Ureter (tissue), 1 donor: ENCODE measurements around the gene KIT. TPM values are rescaled to one million over a fixed set of nuclear protein-coding genes. Genes with fewer than 3 reads are reported as not detected.

Experiments
- DNase-seq: peaks from one replicate; pipeline ENCODE4 v3.0.0-alpha.2; 2020; ENCODE audit warnings: low spot score
- total RNA-seq: library from RNA; stranded (reverse); gene quantifications from one replicate; pipeline ENCODE4 v1.2.4, GENCODE V29; 2023
- donor health status: DM: yes; HTN: yes; CAD: no.

The KIT gene
- total RNA-seq, 1 donor from 2014 or later = 21.0 TPM

DNA sequence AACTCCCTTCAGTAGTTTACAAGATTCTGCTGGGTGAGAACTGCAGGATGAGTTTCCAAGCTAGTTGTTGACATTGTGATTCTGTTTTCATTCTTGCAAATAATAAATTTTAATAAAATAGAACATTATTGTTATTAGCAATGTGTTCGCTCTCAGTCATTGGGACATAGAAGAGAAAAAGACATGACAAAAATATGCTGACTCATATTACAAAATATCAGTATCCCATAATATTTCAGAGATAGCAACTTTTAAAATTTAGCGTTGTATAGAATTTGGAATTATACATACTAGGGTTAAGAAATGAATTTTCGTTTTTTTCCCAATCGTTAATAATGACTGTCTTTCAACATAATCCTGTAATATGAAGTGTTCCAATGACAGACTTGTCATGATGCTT, 45.4 kb downstream of the KIT start:
- no peak for DNase-seq

DNA sequence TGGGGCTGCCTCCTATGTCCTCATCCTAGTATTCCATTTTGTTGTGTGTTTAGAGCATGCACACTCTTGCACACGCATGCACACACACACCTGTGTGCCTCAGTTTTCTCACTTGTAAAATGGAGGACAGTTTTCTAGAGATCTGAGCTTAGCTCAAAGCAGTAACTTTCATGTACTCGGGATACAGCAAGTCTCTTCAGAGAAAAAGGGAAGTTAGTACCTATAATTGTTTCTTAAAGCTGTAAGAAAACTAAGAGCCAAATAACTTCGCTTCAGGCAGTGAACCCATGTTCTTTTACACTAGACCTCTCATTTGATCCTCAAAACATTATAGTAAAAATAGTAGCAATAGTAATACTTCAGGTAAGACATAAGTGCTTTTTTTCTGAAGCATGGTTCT, 49.6 kb downstream of the KIT start:
- DNase-seq = no peak

DNA sequence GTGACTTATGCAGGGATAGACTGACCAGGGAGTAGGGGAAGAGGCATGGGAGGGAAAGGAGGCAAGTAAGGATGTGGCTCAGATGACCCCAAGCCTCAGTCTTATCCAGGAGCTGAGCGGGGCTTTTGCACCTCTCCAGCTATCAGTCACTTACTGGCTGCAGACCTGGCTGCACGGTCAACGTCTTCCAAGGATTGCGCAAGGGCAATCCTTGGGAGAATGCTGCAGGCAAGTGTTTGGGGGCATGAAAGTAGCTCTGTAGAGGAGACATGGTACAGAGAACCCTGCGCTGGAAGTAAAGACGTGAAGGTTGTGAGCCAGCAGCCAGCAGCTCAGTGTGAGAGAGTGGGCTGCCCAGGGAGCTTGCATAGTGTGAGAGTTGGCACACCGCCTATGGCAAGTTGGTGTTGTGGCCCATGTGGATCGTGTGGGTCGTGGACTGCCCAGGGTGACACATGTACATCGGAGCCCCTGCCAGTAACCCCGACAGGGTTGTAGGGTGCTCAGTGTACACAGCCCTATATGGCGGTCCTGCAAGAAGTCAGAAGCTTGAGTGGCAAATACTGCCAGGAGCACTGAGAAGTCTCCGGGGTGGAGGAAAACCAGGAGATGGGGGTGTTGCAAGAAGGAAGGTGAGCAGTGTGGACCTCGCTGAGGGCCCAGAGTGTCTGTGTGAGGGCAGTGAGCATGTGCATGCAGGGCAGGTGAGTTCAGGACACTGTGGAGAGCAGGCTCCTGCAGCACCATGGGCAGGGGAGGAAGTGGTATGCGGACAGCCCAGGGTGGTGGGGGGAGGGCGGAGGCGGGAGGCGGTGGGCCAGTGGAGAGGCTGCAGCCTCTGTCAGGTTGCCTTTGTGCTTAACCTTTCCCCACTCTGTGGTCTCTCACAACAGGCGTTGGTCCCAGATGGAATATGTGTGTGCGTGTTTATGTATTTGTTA, 50.9 kb downstream of the KIT start:
- DNase-seq = no peak

DNA sequence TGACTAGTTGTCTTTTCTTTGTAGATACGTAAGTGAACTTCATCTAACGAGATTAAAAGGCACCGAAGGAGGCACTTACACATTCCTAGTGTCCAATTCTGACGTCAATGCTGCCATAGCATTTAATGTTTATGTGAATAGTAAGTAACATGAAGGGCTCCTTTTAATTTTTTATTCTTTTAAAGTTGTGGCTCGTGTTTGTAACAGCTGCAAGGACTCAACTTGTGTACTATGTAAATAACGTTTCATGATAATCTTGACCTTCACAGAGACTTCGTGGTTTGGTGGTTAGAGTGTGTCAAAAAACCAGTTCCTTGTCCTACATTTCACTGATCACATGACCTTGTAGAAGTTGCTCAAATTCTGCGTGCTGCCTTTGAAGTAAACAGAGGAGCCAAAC, 51.6 kb downstream of the KIT start:
- DNase-seq = no peak

DNA sequence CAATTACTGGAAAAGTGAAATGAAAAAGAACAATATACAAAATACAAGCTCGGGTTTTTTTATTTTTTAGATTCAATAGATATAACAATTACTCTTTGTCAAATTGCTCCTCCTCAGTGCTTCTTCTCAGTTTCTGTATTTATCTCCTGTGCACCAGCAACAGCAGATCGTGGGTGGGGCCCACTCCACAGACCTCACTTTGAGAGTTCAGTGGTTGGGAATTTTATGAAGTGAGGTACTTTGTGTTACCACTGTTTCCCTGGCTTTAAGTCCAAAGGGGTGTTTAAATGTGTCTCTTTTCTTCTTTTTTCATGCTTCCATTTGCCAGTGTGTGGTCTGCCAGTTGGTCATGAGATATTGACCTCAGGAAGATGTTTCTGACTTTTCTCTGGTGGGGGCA, 54.4 kb downstream of the KIT start:
- no peak for DNase-seq

DNA sequence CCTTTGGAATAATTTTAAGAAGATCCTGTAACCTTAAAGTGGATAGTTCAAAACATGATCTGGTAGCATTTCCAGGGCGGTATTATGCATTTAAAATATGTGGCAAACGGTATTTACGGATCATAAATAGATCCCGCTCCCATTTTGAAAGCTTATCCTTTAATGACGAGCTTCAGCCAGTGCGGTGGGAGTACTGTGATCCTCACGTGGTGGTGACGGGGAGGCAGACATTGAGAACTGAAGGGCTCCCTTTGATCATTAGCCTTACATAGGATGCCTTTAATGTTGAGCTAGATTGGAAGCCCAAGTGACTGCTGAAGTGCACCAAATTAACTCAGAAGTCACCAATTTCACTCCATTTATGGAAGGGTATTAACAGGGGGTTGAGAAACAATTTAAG, 56.9 kb downstream of the KIT start:
- no peak for DNase-seq

DNA sequence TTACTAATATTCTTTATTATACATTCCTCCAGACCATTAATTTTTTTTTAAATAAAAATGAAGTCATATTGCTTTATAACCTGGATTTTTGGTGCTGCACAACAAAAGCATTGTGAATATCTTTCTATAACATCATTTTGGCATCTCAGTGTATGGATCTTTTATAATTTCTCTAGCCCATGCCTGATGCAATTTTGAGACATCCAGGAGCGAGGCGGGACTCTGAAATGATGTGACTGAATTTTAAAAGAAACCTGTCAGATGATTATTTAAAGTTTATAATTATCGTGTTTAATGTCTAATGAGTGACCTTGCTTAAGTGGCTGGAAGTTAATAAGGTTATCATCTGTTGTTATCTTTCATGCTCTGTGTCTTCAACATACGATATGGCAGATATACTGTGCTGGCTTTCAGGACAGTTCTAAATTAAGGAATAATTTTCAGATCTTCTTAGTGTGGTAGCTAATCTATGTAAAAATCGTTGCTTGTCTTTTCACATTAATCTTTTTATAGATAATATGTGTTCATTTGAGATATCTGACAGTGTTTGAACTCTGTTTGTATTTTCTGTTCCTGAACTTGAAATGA, 58.8 kb downstream of the KIT start:
- DNase-seq = no peak

DNA sequence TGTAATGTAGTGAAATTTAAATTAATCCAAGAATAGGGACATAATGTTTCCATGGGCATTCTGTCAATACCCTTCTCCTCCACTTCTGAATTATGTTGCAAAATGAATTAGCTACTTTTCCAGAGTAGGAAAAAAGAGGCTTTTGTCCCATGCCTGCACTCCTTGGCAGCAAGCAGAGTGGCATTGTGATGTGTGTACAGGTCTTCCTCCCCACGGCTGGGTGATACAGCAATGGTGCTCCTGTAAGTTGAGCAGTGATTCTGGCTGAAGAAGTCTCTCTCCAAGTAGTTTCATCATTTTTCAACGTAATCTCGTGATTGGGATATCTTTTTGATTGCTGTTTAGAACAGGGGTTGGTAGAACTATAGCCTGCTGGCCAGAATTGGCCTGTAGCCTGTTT, 59.9 kb downstream of the KIT start:
- no peak for DNase-seq

DNA sequence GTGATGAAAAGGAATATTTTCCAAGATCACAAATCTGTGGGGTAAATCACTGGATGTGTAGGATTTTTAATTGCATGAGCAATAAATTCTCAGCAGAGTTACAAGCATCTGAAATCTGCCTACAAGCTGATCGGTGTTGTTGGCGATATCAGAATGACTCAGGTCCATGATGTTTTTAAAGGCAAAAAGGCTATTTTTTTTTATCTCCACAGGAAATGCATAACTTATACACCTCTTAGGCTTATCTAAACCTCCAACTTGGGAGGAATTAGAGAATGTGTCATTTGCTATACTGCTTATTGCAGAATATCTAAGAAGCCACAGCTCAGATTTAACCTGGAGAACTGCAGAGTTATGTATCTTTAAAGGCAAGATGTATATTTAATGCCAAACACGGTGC, 61.6 kb downstream of the KIT start:
- DNase-seq = no peak

DNA sequence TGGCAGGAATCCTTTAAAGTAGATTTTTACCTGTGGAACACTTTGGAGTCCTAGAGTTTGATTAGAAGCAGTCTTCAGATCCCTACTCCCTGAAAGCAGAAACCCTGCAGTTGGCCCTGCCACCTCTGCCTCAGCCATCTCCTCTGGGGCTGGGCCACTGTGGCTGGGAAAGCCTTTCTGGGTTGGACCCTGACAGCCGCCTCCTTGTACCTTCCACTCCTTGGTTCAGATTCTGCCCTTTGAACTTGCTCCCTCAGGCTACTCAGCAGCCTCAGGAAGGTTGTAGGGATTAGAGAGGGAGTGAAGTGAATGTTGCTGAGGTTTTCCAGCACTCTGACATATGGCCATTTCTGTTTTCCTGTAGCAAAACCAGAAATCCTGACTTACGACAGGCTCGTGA, 65.5 kb downstream of the KIT start:
- no peak for DNase-seq

DNA sequence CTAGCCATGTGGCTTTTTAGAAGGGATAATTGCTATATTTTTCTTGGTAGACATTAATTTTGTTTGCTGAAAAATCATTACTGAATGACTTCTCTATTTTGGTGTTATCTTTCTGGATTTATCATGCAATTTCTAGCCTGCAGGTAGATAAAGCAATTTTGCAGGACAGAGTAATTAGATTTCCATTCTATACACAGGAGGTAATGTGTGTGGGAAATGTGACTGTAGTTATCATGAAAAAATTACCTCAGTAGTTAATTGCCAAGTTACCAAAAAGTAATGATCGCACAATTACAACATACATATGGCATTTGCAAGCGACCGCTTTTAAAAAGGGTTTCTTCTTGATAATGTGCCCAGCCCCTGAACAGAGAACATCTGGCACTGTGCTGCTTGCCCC, 66.1 kb downstream of the KIT start:
- DNase-seq = no peak

DNA sequence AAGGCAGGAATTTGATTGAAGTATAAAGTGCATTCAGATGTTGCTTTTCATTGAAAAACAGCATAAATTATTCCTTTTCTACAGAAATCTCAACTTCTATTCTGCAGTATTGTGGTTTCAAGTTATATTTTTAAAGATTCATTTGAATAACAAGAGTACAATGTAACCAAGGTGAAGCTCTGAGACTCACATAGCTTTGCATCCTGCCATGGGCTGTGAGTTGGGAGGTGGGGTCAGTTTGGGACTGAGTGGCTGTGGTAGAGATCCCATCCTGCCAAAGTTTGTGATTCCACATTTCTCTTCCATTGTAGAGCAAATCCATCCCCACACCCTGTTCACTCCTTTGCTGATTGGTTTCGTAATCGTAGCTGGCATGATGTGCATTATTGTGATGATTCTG, 69.2 kb downstream of the KIT start:
- no peak for DNase-seq

DNA sequence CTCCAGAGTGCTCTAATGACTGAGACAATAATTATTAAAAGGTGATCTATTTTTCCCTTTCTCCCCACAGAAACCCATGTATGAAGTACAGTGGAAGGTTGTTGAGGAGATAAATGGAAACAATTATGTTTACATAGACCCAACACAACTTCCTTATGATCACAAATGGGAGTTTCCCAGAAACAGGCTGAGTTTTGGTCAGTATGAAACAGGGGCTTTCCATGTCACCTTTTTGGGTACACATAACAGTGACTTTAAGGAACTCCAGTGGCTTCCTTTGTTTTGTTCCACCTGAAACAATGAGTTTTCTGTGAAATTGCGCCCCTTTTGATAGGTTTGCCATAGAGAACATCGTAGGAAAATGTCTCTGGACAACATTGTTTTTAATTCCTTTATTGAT, 69.6 kb downstream of the KIT start:
- no peak for DNase-seq

DNA sequence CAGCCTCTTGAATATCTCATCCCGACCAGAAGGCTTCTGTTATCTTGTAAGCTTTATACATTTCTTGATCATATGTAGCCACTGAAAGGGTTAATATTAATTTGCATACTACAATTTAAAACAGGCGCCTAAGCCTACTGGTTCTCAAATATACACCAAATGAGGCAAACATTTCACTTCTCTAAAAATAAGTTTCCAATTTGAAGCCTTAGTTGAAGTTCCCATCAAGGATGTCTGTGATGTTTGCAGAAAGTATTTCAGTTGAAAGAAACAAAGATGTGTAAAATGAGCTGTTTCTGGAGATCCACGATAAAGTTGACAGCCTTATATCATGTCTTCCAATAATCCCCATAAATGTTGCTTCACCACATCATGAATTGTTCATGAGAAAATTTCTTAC, 70.6 kb downstream of the KIT start:
- DNase-seq = no peak

DNA sequence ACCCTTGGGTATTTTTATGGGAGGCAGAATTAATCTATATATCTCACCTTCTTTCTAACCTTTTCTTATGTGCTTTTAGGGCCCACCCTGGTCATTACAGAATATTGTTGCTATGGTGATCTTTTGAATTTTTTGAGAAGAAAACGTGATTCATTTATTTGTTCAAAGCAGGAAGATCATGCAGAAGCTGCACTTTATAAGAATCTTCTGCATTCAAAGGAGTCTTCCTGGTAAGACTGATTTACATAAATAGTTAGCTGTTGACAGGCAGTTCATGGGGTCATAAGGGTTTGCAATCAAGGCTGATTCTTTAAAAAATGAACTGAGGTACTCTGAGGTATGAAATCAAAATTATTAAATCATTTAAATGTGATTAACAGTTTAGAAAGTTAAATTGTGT, 71.5 kb downstream of the KIT start:
- no peak for DNase-seq

DNA sequence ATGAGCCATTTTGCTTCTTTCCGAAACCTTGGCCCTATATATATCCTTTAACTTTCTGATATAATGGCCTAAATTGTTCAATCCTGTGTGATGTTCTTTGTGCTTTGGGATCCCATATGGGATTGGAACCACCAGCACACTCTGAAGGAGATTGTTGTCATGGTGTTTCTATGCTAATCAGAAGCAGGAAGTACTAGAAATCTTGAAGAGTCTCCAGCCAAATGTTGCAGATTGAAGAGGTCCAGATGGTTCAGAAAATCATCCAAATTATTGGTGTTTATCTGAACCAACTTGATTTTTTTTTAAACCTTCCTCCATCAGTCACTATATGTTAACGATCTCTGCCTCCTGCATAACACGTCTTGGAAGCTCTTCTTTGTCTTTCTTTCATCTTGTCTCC, 72.8 kb downstream of the KIT start:
- no peak for DNase-seq

DNA sequence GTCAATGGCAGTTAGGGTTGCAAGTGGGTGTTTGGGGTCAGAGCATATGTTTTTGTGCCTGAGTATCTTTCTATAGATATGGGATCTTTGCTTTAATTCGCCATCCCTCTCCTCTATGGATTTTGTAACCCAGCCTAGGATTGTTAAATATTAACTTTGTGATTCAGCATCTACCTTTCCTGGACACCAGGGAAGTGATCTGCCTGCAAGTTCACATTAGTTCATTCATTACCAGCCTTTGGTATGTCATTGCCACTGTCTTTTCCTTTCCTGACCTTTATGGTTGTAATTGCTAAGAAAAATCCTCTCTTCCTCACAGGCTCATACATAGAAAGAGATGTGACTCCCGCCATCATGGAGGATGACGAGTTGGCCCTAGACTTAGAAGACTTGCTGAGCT, 73.8 kb downstream of the KIT start:
- DNase-seq = no peak

DNA sequence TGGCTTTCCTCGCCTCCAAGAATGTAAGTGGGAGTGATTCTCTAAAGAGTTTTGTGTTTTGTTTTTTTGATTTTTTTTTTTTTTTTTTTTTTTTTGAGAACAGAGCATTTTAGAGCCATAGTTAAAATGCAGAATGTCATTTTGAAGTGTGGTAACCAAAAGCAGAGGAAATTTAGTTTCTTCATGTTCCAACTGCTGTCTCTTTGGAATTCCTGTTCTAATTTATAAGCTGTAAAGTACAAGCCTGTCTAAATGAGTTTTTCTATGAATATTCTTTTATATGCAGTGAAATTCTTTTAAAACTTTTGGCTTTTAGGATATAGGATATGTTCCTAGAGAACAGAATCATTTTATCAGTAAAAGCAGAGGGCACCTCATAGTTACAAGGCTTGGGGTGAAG, 74.2 kb downstream of the KIT start:
- no peak for DNase-seq

DNA sequence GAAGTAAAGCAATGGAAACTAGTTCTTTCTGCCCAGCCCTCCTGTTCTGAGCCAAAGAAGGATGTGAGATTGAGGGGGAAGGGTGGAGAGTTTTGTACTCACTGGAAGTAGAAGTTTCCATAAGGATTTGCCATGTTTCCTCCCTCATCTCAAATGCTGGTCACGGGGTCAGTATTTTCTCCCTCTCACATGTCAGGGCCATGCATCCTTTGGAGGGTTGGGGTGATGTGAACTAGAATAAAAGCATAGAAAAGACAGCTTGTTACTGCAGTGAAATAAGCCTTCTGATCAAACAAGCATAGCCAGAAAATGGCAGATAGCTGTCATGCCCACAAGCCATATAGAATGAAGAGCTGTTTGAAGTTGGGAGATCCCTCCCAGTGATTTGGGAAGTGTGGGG, 79.7 kb downstream of the KIT start:
- DNase-seq = no peak

DNA sequence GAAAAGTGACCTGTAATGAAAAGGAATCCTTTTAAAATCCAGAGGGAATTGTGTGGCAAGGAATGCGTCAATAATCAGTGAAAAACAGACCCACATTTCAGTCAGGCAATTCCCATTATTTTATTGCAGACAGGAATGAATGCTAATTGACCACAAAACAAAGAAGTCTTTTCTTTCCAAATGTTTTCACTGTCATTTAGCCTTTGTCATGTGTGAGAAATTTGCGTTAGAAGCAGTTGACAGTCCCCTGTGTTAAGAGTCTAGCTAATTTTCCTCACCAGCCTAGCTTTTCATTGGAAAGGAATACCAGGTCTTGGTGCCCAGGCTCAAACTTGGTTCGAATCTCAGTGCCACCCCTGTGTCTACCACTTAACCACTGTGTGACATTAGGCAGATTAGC, 83.4 kb downstream of the KIT start:
- no peak for DNase-seq

DNA sequence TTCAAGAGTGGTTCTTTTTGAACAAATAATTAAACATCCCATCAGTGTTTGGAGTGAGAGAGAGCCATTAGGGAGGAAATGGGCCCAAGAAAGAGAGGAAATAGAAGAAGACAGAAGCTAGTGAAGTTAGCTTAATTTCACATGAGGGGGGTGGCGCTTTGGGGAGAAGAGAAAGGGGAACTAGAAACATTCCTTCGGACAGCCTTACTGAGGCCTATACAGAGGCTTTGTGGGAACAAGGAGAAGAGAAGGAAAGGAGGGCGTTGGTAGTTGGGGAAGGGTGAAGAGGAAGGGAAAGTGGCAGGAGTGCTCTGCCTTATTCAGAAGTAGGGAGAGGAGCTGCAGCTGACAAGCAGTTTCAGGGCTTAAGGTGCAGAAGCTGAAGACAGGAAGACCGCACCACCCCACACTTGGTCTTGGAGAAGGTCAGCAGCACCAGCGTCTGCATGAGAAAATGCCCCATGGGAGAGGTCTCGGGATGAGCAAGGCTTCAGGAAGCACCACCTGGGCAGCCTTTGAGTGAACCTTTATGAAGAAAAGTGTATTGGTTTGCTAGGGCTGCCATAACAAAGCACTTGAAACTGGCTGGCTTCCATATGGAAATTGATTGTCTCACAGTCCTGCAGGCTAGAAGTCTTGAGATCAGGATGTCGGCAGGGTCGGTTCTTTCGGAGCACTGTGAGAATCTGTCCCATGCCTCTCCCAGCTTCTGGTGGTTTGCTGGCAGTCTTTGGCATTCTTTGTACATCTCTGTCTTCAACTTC, 85.1 kb downstream of the KIT start:
- DNase-seq = no peak

DNA sequence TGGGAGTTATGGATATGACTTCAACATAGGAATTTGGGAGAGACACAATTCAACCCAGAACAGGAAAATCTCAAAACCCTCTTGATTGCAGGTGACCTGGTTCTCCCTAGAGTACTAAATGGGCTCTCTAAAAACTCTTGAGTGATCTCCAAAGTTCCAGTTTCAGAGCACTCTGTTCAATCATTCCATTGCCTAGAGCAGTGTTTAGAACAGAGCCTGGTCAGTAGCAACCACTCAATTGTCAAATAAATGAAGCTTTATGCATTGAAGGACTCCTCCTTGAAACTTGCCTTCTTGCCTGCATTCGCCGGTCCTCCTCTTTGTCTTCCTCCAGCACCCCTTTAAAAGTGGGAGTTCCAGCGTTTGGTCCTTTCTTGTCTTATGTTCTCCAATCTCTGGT, 85.8 kb downstream of the KIT start:
- no peak for DNase-seq

DNA sequence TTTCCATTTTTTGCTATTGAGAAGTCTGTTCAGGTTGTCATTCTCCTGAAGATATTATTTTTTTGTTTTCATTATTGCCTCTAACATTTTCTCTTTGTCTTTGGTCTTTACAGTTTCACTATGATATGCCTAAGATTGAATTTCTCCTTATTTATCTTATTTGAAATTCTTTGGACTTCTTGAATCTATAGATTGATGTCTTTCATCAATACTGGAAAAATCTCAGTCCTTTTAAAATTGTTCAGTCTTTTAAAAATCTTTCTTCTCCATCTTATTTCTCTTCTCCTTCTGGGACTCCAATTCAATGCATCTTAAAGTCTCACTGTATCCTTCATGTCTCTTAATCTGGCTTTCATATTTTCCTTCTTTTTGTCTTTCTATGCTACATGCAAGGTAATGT, 86.7 kb downstream of the KIT start:
- DNase-seq = no peak
